Measurements from ENCODE around the gene P2RY2.

The P2RY2 gene

DNA sequence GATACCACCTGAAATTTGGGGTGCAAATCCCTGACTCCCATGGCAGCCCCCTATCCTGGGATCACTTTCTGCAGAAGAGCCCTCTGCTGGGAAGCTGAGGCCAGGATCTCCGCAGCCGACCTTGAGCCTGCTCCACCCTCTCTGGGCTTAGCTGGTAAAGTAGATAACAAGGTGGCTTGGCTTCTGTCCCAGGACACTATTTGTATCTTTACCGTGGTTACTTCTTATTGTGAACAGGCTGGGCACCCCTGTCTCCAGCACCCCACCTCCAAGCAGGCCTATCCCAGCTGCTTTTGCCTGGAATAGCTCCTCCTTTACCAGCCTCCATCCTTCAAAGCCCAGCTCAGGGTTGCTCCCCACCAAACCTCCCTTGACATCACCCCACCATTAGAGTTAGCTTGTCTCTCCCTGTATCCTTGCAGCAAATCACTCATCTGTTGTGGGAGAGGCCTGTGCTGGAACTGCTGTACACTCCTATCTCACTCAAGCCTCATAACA lies 35.2 kb upstream of the P2RY2 start:
- Mint-ChIP-seq H3K9me3 (no peaks in the 10 kb centered on the region), H3K4me1 (peaks cover 11% of the 10 kb centered on the region), H3K36me3 (no peaks in the 10 kb centered on the region), H3K27ac (no peak overlapping the region), H3K4me3 (no peak overlapping the region)
- ATAC-seq (no peak), DNase-seq (ENCODE audit: low spot score in 2 of 2) (no peak)

DNA sequence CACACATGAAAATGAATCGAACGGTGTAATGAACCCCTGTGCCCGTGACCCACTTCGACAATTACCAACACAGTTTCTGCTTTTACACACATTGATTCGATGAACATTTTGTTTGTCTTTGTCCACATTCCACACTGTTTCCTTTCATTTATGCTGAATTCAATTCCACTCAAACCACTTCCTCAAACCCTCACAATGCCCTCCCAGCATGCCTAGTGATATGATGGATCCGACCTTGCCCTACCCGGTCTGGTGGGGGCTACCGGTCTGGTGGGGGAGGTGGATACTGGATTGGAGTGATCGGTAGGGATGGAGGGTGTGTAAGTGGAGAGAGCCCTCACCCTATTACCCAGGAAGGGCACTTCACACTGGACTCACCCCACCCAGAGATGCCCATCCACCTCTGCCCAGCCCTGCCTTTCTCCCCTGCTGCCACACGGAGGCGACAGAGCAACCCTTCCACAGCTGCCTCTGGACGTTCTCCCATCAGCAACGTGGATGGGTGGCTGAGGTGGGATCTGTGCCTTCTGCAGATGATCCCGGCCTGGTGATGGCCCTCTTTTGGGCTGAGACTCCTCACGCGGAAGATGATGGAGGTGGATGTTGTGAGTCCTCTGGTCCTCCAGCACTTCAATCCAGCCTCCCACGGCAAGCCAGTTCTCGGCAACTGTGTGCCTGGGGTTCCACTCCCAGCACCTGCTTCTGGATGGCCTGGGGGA lies 33.0 kb upstream of the P2RY2 start:
- peak; percentile 43 to 81 for DNase-seq (ENCODE audit: low spot score in 2 of 2)
- Mint-ChIP-seq H3K36me3 (no peaks in the 10 kb centered on the region), H3K4me3 (peak overlapping the region; percentile 8), H3K4me1 (peaks cover 6% of the 10 kb centered on the region), H3K27ac (no peak overlapping the region), H3K9me3 (no peaks in the 10 kb centered on the region)
- ATAC-seq = peak; percentile 80

DNA sequence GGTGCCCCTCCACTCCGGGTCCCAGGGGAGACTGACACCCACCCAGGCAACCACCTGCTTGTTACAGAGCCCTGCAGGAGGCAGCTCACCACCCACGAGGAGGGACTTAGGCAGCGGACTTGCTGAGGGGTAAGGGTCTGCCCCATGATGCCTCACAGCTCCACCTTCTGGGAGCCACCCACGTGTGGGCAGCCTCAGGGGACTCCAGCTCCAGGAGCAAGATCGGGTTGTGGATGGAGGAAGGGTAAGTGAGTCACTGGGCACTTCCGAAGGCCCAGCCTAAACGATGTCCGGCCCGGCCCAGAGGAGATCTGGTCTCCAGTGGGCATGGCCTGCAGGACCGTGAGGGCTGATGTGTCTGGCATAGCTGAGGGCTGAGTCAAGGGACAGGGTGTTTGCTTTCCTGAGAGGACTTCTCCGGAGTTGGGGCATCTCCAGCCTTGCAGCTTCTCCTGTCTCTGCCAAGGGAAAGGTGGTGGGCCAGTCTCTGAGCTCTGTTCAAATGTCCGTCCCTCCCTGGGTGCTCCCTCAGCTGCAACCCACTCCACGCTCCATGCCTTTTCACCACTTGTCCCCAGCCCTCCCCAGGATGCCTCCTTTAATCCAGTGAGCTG lies 32.3 kb upstream of the P2RY2 start:
- no peak overlapping the region for H3K4me3 Mint-ChIP-seq
- DNase-seq (ENCODE audit: low spot score in 2 of 2) = no peak
- H3K27ac Mint-ChIP-seq = no peak overlapping the region
- peak; percentile 4 for ATAC-seq
- peaks cover 6% of the 10 kb centered on the region for H3K4me1 Mint-ChIP-seq
- H3K36me3 Mint-ChIP-seq = no peaks in the 10 kb centered on the region
- no peaks in the 10 kb centered on the region for H3K9me3 Mint-ChIP-seq

DNA sequence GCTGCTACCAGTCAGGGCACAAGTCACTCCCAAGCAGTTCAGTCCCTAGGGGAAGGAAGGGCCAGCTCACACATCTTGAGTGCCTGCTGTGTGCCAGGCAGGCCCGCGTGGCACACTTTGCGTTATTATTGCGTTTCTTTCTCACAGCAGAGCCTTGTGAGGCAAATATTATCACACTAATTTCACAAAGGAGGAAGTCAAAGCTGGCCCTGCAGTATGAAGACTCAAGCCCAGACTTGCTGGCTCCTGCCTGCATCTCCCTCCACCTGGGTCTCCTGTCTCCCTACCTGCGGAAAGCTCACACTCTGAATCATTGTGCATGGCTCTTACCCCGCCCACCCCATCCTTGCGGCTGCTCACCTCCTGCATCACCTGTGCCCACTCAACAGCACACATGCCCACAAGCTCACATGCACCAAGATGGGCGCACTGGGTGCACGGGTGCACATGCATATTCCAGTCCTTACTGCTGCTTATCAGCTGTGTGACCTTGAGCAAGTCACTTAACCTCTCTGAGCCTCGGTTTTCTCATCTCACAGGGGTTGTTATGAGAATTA lies 31.7 kb upstream of the P2RY2 start:
- Mint-ChIP-seq H3K36me3 (no peaks in the 10 kb centered on the region), H3K4me1 (peaks cover 6% of the 10 kb centered on the region), H3K4me3 (no peak overlapping the region), H3K9me3 (no peaks in the 10 kb centered on the region), H3K27ac (no peak overlapping the region)
- ATAC-seq (no peak), DNase-seq (ENCODE audit: low spot score in 2 of 2) (no peak)

DNA sequence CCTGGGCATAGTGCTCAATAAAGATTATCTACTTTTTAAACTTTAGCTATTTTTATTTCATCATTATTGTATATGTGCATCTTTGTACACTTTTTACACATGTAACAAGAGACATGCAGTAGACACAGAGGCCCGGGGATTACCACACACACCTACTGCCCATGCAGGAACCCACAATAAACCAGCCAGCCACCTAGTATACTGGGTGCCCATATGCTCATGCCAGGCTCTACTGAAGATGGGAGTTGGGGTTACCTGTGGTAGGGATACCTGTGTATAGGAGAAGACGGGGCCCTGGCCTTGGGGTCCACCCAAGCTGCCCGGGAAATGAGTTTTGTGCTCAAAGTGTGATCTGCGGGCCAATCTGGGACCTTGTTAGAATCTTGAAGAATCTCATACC lies 31.2 kb upstream of the P2RY2 start:
- Mint-ChIP-seq H3K9me3 (no peaks in the 10 kb centered on the region), H3K27ac (no peak overlapping the region), H3K4me1 (peaks cover 6% of the 10 kb centered on the region), H3K4me3 (no peak overlapping the region), H3K36me3 (no peaks in the 10 kb centered on the region)
- no peak for ATAC-seq
- no peak for DNase-seq (ENCODE audit: low spot score in 2 of 2)

DNA sequence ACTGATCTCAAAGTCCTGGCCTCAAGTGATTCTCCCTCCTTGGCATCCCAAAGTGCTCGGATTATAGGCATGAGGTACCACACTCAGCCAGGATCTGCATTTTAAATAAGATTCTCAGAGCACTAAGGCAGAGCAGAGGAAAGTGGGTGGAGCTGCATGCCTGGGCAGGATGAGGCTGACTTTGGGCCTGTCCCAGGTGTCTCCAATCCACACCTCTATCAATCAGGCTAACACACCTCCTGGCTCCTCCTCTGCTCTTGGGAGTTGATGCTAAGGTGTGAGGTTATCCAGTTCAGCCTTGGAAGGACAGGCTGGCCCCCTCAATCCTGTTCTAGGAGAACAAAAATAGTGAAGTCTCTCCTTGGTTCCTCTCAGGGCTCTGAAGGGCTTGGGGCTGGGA lies 30.2 kb upstream of the P2RY2 start:
- no peak overlapping the region for H3K27ac Mint-ChIP-seq
- ATAC-seq (no peak), DNase-seq (ENCODE audit: low spot score in 2 of 2) (no peak)
- no peaks in the 10 kb centered on the region for H3K36me3 Mint-ChIP-seq
- H3K9me3 Mint-ChIP-seq = no peaks in the 10 kb centered on the region
- H3K4me1 Mint-ChIP-seq = peaks cover 6% of the 10 kb centered on the region
- no peak overlapping the region for H3K4me3 Mint-ChIP-seq

DNA sequence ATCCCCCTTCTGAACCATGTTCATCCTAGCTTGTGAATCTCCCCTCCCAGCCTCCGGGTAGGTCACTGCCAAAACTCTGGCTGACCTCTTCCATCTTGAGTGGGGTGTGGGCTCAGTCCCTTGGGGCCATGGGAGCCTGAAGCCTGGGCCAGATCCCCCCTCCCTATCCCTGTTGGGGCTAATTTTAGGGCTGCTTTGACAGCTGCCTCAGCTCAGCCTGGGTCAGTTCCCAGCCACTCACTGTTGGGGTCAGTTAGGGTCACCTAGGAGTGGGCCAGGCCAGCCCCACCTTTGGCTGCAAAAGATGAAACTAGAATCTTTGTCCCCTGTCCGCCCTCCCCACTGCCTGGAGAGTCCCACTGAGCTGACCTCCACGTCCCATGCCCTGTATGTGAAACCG lies 29.8 kb upstream of the P2RY2 start:
- no peak for ATAC-seq
- no peak for DNase-seq (ENCODE audit: low spot score in 2 of 2)
- no peak overlapping the region for H3K27ac Mint-ChIP-seq
- no peaks in the 10 kb centered on the region for H3K9me3 Mint-ChIP-seq
- no peaks in the 10 kb centered on the region for H3K36me3 Mint-ChIP-seq
- H3K4me3 Mint-ChIP-seq = no peak overlapping the region
- peaks cover 6% of the 10 kb centered on the region for H3K4me1 Mint-ChIP-seq

DNA sequence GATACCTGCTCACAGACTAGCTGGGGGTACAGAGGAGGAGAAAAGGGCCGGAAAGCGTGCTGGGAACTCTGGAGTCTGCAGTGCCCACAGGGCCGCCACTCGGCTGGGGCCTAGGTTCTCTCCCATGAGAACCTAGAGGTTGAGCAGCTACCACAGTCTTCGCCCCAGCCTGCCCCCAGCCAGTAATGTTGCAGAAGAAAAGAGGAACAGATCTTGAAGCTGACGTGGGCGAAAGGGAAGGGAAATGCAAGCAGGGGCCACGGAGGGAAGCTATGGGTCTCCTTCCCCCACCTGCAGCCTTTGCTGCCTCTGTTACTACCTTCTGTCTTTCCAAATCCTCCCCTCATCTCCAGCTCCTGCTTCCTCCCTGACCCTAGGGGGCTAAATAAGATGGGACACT lies 28.8 kb upstream of the P2RY2 start:
- DNase-seq (ENCODE audit: low spot score in 2 of 2) (no peak), ATAC-seq (no peak)
- H3K9me3 Mint-ChIP-seq = no peaks in the 10 kb centered on the region
- no peak overlapping the region for H3K27ac Mint-ChIP-seq
- peaks cover 6% of the 10 kb centered on the region for H3K4me1 Mint-ChIP-seq
- no peak overlapping the region for H3K4me3 Mint-ChIP-seq
- no peaks in the 10 kb centered on the region for H3K36me3 Mint-ChIP-seq

DNA sequence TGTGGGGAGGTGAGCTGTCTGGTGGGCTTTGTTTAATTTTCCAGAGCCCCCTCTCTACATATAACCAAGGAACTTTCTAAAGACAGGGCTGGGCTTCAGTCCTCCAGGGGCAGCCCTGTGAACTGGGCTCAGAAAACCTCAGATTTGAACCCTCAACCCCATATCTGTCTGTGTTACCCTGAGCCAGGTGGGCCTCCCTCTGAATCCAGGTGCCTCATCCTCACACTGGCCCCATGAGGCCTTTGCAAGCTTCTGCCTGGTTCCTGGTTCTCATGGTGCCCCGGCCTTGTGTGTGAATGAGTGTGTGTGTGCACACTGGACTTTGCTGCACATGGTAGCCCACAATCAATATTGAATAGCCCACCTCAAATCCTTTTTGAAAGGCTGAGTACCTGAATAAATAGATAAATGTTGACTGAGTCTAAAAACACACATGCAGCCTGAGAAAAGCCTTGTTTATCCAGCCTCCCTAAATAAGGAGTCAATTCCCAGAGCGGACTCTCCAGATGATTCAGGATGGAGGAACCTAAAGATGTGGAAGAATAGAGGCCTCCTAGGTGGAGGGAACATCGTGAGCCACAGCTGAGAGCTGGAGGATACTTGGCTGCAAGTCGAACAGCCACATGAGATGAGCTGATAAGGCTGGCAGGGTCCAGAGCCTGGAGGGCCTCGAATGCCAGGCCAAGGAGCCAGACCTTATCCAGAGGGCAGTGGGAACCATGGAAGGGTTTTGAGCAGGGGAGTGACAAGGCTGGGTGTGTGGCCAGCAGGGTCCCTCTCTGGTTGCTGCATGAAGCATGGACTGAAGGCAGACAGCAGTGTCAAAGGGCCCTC lies 28.1 kb upstream of the P2RY2 start:
- DNase-seq (ENCODE audit: low spot score in 2 of 2) = no peak
- Mint-ChIP-seq H3K36me3 (no peaks in the 10 kb centered on the region), H3K4me1 (peaks cover 4% of the 10 kb centered on the region), H3K4me3 (no peak overlapping the region), H3K27ac (peak overlapping the region; percentile 26), H3K9me3 (no peaks in the 10 kb centered on the region)
- ATAC-seq = no peak

DNA sequence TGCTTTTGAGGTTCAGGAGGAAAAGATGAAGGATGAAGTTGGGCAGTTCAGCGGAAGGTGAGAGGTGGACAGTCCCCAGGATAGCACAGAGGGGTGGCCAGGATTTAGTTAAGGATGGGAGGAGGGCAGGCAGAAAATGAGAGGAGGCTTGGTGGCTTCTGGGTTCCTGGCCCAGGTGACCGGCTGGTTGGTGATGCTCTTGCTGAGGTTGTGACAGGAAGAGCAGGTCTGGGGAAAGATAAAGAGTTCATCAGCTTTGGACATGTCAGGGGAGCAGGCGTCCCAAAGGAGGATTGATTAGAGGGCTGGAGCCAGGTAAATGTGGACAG lies 27.6 kb upstream of the P2RY2 start:
- no peaks in the 10 kb centered on the region for H3K4me1 Mint-ChIP-seq
- ATAC-seq (no peak), DNase-seq (ENCODE audit: low spot score in 2 of 2) (no peak)
- no peaks in the 10 kb centered on the region for H3K36me3 Mint-ChIP-seq
- H3K4me3 Mint-ChIP-seq = no peak overlapping the region
- H3K9me3 Mint-ChIP-seq = no peaks in the 10 kb centered on the region
- peak overlapping the region; percentile 26 for H3K27ac Mint-ChIP-seq

DNA sequence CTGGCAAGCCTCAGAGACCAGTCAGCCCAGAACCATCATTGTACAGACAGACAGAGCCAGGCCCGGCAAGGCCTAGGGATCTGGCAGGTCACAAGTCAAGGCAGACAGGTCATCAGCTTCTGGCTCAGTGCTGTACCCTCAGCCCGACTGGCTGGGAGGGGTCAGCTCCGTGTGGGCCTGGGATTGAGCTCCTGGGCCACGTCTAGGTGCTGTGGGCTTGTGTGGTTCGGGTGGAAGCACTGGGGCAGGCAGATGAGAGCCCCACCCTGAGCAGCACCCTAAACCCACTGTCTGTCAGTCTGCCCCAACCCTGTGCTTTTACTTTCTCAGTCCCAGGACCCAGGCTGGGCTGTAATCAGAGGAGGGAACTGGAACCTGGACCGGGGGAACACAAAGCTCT lies 26.9 kb upstream of the P2RY2 start:
- ATAC-seq (no peak), DNase-seq (ENCODE audit: low spot score in 2 of 2) (no peak)
- no peak overlapping the region for H3K27ac Mint-ChIP-seq
- no peaks in the 10 kb centered on the region for H3K36me3 Mint-ChIP-seq
- no peaks in the 10 kb centered on the region for H3K4me1 Mint-ChIP-seq
- H3K4me3 Mint-ChIP-seq = no peak overlapping the region
- H3K9me3 Mint-ChIP-seq = no peaks in the 10 kb centered on the region

DNA sequence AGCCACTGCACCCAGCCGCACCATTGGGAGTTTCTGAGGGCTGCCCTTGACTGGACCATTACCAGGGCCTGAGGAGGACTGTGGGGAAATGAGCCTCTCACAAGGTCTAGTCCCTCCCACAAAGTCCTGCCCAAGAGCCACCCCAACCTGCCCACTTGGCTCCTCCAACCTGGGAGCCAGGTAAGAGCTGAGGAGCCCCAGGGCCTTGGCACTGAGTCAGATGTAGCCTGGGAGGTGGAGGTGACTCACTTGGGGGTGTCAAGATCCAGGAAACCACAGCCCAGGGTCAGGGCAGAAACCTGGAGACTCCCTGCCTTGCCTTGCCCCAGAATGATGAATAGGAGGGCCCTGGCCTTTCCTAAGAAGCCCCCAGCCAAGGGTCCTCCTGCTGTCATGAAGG lies 25.8 kb upstream of the P2RY2 start:
- Mint-ChIP-seq H3K27ac (no peak overlapping the region), H3K4me1 (no peaks in the 10 kb centered on the region), H3K36me3 (no peaks in the 10 kb centered on the region), H3K9me3 (no peaks in the 10 kb centered on the region), H3K4me3 (no peak overlapping the region)
- DNase-seq (ENCODE audit: low spot score in 2 of 2) (no peak), ATAC-seq (peak; percentile 67)

DNA sequence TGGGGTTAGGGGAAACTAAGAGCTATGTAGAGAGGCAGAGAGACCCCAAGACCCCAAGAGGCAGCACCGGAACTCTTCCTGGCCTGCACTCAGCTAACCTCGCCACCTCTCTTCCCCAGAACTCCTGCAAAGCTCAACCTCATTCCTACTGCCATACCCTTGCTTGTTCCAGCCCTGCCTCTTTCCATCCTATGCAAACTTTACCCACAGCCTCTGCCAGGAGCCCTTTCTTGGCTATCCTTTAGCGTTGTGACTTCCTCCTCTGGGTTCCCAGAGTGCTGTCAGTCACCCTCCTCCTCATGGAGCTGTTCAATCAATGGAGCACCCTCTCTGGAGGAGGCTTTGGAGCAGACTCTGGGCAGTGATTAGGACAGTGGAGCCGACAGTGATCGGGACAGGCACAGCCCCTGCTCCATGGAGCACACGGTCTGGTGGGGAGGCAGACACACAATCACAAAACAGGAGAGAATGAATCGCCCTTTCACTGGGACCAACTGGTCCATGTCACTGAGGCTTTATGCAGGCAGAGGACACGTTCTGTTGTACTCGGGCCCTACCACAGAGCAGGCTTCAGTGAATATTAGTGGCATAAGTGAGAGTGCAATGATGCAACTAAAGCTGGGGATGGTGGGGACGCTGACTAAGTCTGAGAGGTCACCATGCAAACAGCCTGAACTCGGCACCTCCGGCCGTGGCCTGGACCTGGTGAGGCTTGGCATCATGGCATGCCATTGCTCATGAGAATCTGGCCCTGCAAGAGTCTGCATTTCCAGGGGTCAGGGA lies 24.6 kb upstream of the P2RY2 start:
- DNase-seq (ENCODE audit: low spot score in 2 of 2) (no peak), ATAC-seq (peak; percentile 41)
- Mint-ChIP-seq H3K36me3 (no peaks in the 10 kb centered on the region), H3K4me3 (no peak overlapping the region), H3K9me3 (no peaks in the 10 kb centered on the region), H3K4me1 (no peaks in the 10 kb centered on the region), H3K27ac (no peak overlapping the region)

DNA sequence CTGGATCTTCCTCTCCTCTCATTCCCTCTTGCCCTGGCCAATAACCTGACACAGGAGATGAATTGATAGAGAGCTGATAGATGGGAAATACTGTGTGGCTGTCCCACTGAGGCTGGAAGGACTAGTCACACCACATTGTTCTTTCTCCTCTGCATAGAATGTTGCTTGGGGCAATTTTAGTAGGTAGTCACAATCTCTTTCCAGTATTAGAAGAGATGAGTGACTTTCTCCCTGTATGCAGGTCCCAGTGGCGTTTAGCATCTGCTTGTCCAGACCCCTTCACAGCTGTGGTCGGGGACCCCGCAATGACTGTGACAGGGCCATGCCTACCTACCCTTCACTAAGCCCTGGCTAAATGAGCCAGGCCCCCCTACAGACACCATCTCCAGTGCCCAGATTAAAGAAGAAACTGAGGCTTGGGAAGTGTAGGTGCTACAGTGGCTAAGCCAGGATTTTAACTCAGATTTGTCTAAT lies 24.0 kb upstream of the P2RY2 start:
- ATAC-seq = no peak
- Mint-ChIP-seq H3K36me3 (no peaks in the 10 kb centered on the region), H3K4me1 (no peaks in the 10 kb centered on the region), H3K27ac (no peak overlapping the region), H3K9me3 (no peaks in the 10 kb centered on the region), H3K4me3 (no peak overlapping the region)
- no peak for DNase-seq (ENCODE audit: low spot score in 2 of 2)

DNA sequence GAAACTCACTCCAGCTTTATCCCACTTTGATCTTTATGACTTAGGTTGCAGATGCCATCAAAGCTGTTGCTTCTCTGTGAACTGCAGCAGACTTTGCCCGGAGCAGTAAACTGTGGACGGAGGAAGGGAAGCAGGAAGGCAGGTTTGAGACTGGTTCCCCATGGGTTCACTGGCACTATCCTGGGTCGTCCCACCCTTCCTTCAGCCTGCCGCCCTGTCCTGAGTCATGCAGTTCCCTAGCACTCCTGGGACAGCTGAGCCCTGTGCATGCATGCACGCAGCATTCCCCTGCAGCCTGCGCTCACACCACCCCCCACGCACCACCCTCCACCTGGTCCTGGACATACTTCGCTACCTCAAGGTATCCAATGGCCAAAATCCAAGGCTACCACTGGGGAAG lies 23.5 kb upstream of the P2RY2 start:
- H3K9me3 Mint-ChIP-seq = no peaks in the 10 kb centered on the region
- no peaks in the 10 kb centered on the region for H3K4me1 Mint-ChIP-seq
- no peak for ATAC-seq
- no peaks in the 10 kb centered on the region for H3K36me3 Mint-ChIP-seq
- H3K27ac Mint-ChIP-seq = no peak overlapping the region
- no peak for DNase-seq (ENCODE audit: low spot score in 2 of 2)
- no peak overlapping the region for H3K4me3 Mint-ChIP-seq

Measured in stimulated activated effector memory CD8-positive, alpha-beta T cell treated with anti-CD3 and anti-CD28 coated beads, Interleukin-12 subunit alpha, Interleukin-12 subunit beta, amount 100 ng/mL, for 72 hours (primary cell).